Measurements from ENCODE around the gene GIMAP2.

Gene GIMAP2

GRCh38 chr7:150648353-150649079 lies 37.0 kb upstream of the GIMAP2 start:
- WGBS, result 60% methylated on average over 3 of the region's 3 CpGs

DNA sequence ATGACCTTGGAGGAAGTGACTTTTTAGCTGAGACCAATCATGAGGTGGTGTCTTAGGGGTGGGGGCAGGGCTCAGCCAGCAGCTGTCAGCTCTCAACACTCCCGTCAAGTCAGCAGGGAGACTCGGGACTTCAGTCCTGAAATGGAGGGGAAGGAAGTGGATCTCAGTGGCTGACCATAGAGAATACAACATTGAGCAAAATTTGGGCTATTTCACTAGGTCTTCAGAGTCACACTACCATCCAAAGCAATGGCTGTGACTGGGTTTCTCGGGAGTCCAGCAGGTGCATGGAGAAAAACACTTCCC lies 36.5 kb upstream of the GIMAP2 start:
- H2AFZ ChIP-seq (ENCODE audit: low read depth, low read length), result no peak overlapping the region
- H3K14ac ChIP-seq (ENCODE audit: low read length in 2 of 2), result no peak overlapping the region
- no peak for DNase-seq
- H3K4me1 ChIP-seq (ENCODE audit: control insufficient read depth, insufficient read depth, low read depth, low read length), result no peaks in the 10 kb centered on the region
- no peak overlapping the region for H2BK5ac ChIP-seq (ENCODE audit: low read depth, low read length, poor library complexity, severe bottlenecking)
- H3K27me3 ChIP-seq (ENCODE audit: control insufficient read depth in 1 of 2, insufficient read depth in 1 of 2, low read length in 2 of 2), result no peaks in the 10 kb centered on the region
- H3K9me3 ChIP-seq (ENCODE audit: control insufficient read depth, low read length), result peaks cover 5% of the 10 kb centered on the region
- H2BK15ac ChIP-seq (ENCODE audit: low read depth, poor library complexity, severe bottlenecking), result no peak overlapping the region
- no peak overlapping the region for H3K9ac ChIP-seq (ENCODE audit: low read length)
- H3K27ac ChIP-seq (ENCODE audit: low read length, poor library complexity, severe bottlenecking), result no peak overlapping the region
- no peak overlapping the region for H3K4me3 ChIP-seq (ENCODE audit: insufficient read depth in 1 of 2, low read depth in 1 of 2, low read length in 2 of 2)
- H2BK12ac ChIP-seq (ENCODE audit: low read length in 2 of 2), result no peak overlapping the region
- WGBS, result 33% methylated on average over 2 of the region's 3 CpGs
- no peak overlapping the region for H3K23ac ChIP-seq (ENCODE audit: low read length in 2 of 2)
- H3K18ac ChIP-seq (ENCODE audit: low read depth in 1 of 2, low read length in 2 of 2), result no peak overlapping the region
- no peak overlapping the region for H4K91ac ChIP-seq (ENCODE audit: low read length)
- H2BK120ac ChIP-seq (ENCODE audit: low read depth, low read length), result no peak overlapping the region
- no peaks in the 10 kb centered on the region for H3K79me1 ChIP-seq (replicated peaks; ENCODE audit: low read length, poor library complexity, severe bottlenecking)
- H3K4me2 ChIP-seq (ENCODE audit: low read length, poor library complexity, severe bottlenecking), result no peak overlapping the region
- no peak overlapping the region for H3K4ac ChIP-seq (ENCODE audit: low read depth in 1 of 2, low read length in 2 of 2)
- no peaks in the 10 kb centered on the region for H3K36me3 ChIP-seq (ENCODE audit: control insufficient read depth in 1 of 2, insufficient read depth in 2 of 2, low read depth in 1 of 2, low read length in 2 of 2)
- no peak overlapping the region for H2AK5ac ChIP-seq (ENCODE audit: low read length, severe bottlenecking)
- H4K8ac ChIP-seq (ENCODE audit: low read length), result no peak overlapping the region

More at GRCh38 chr7:150648353-150649079, 37.0 kb upstream of the GIMAP2 start:
- Histone ChIP-seq H2BK12ac (ENCODE audit: low read length in 2 of 2) (no peak overlapping the region), H3K4me3 (ENCODE audit: insufficient read depth in 1 of 2, low read depth in 1 of 2, low read length in 2 of 2) (no peak overlapping the region), H3K27me3 (ENCODE audit: control insufficient read depth in 1 of 2, insufficient read depth in 1 of 2, low read length in 2 of 2) (no peaks in the 10 kb centered on the region), H3K36me3 (ENCODE audit: control insufficient read depth in 1 of 2, insufficient read depth in 2 of 2, low read depth in 1 of 2, low read length in 2 of 2) (no peaks in the 10 kb centered on the region), H3K23ac (ENCODE audit: low read length in 2 of 2) (no peak overlapping the region), H3K79me1 (replicated peaks; ENCODE audit: low read length, poor library complexity, severe bottlenecking) (no peaks in the 10 kb centered on the region), H3K9ac (ENCODE audit: low read length) (no peak overlapping the region), H3K18ac (ENCODE audit: low read depth in 1 of 2, low read length in 2 of 2) (no peak overlapping the region), H4K8ac (ENCODE audit: low read length) (no peak overlapping the region), H2AK5ac (ENCODE audit: low read length, severe bottlenecking) (no peak overlapping the region), H3K9me3 (ENCODE audit: control insufficient read depth, low read length) (peaks cover 5% of the 10 kb centered on the region), H2AFZ (ENCODE audit: low read depth, low read length) (no peak overlapping the region), H3K4ac (ENCODE audit: low read depth in 1 of 2, low read length in 2 of 2) (no peak overlapping the region), H3K27ac (ENCODE audit: low read length, poor library complexity, severe bottlenecking) (no peak overlapping the region), H2BK15ac (ENCODE audit: low read depth, poor library complexity, severe bottlenecking) (no peak overlapping the region), H4K91ac (ENCODE audit: low read length) (no peak overlapping the region), H3K14ac (ENCODE audit: low read length in 2 of 2) (no peak overlapping the region), H3K4me1 (ENCODE audit: control insufficient read depth, insufficient read depth, low read depth, low read length) (no peaks in the 10 kb centered on the region), H2BK5ac (ENCODE audit: low read depth, low read length, poor library complexity, severe bottlenecking) (no peak overlapping the region), H2BK120ac (ENCODE audit: low read depth, low read length) (no peak overlapping the region), H3K4me2 (ENCODE audit: low read length, poor library complexity, severe bottlenecking) (no peak overlapping the region)
- DNase-seq, result no peak

DNA sequence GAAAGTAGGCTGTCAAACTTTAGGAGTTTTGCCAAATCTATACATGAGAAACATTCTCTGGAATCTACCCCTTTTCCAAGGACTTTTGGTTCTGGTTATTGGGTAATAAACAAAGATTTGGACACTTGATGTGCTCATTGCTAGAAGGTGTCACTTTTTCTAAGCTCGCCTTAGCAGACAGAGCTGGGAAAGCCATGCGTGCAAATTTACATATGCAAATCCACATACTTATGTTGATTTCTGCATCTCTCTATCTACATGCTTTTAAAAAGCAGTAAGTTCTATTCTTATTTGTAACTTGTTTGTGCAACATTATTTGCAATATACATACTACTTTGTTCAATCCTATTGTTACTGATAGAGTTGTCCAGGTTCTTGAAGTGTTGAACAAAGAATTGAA lies 30.8 kb upstream of the GIMAP2 start:
- Histone ChIP-seq H4K91ac (ENCODE audit: low read length) (no peak overlapping the region), H3K36me3 (ENCODE audit: control insufficient read depth in 1 of 2, insufficient read depth in 2 of 2, low read depth in 1 of 2, low read length in 2 of 2) (no peaks in the 10 kb centered on the region), H4K8ac (ENCODE audit: low read length) (no peak overlapping the region), H3K23ac (ENCODE audit: low read length in 2 of 2) (no peak overlapping the region), H2BK15ac (ENCODE audit: low read depth, poor library complexity, severe bottlenecking) (no peak overlapping the region), H3K9ac (ENCODE audit: low read length) (no peak overlapping the region), H3K27me3 (ENCODE audit: control insufficient read depth in 1 of 2, insufficient read depth in 1 of 2, low read length in 2 of 2) (no peaks in the 10 kb centered on the region), H2AFZ (ENCODE audit: low read depth, low read length) (no peak overlapping the region), H2BK120ac (ENCODE audit: low read depth, low read length) (no peak overlapping the region), H3K14ac (ENCODE audit: low read length in 2 of 2) (no peak overlapping the region), H3K27ac (ENCODE audit: low read length, poor library complexity, severe bottlenecking) (no peak overlapping the region), H3K4me1 (ENCODE audit: control insufficient read depth, insufficient read depth, low read depth, low read length) (no peaks in the 10 kb centered on the region), H3K4ac (ENCODE audit: low read depth in 1 of 2, low read length in 2 of 2) (no peak overlapping the region), H3K4me2 (ENCODE audit: low read length, poor library complexity, severe bottlenecking) (no peak overlapping the region), H3K18ac (ENCODE audit: low read depth in 1 of 2, low read length in 2 of 2) (no peak overlapping the region), H2AK5ac (ENCODE audit: low read length, severe bottlenecking) (no peak overlapping the region), H3K9me3 (ENCODE audit: control insufficient read depth, low read length) (peaks cover 11% of the 10 kb centered on the region), H3K79me1 (replicated peaks; ENCODE audit: low read length, poor library complexity, severe bottlenecking) (no peaks in the 10 kb centered on the region), H2BK12ac (ENCODE audit: low read length in 2 of 2) (no peak overlapping the region), H2BK5ac (ENCODE audit: low read depth, low read length, poor library complexity, severe bottlenecking) (no peak overlapping the region), H3K4me3 (ENCODE audit: insufficient read depth in 1 of 2, low read depth in 1 of 2, low read length in 2 of 2) (no peak overlapping the region)
- no CpG with 5 or more reads among the region's 2 CpGs for WGBS
- no peak for DNase-seq

GRCh38 chr7:150656047-150656446 lies 29.5 kb upstream of the GIMAP2 start:
- Histone ChIP-seq H3K4ac (ENCODE audit: low read depth in 1 of 2, low read length in 2 of 2) (no peak overlapping the region), H3K9me3 (ENCODE audit: control insufficient read depth, low read length) (peaks cover 11% of the 10 kb centered on the region), H3K4me1 (ENCODE audit: control insufficient read depth, insufficient read depth, low read depth, low read length) (no peaks in the 10 kb centered on the region), H3K9ac (ENCODE audit: low read length) (no peak overlapping the region), H2BK15ac (ENCODE audit: low read depth, poor library complexity, severe bottlenecking) (no peak overlapping the region), H2BK120ac (ENCODE audit: low read depth, low read length) (no peak overlapping the region), H3K36me3 (ENCODE audit: control insufficient read depth in 1 of 2, insufficient read depth in 2 of 2, low read depth in 1 of 2, low read length in 2 of 2) (no peaks in the 10 kb centered on the region), H3K27me3 (ENCODE audit: control insufficient read depth in 1 of 2, insufficient read depth in 1 of 2, low read length in 2 of 2) (no peaks in the 10 kb centered on the region), H3K4me3 (ENCODE audit: insufficient read depth in 1 of 2, low read depth in 1 of 2, low read length in 2 of 2) (no peak overlapping the region), H3K14ac (ENCODE audit: low read length in 2 of 2) (no peak overlapping the region), H2AFZ (ENCODE audit: low read depth, low read length) (no peak overlapping the region), H2AK5ac (ENCODE audit: low read length, severe bottlenecking) (no peak overlapping the region), H2BK12ac (ENCODE audit: low read length in 2 of 2) (no peak overlapping the region), H3K23ac (ENCODE audit: low read length in 2 of 2) (no peak overlapping the region), H3K4me2 (ENCODE audit: low read length, poor library complexity, severe bottlenecking) (no peak overlapping the region), H4K8ac (ENCODE audit: low read length) (no peak overlapping the region), H3K27ac (ENCODE audit: low read length, poor library complexity, severe bottlenecking) (no peak overlapping the region), H3K18ac (ENCODE audit: low read depth in 1 of 2, low read length in 2 of 2) (no peak overlapping the region), H2BK5ac (ENCODE audit: low read depth, low read length, poor library complexity, severe bottlenecking) (no peak overlapping the region), H3K79me1 (replicated peaks; ENCODE audit: low read length, poor library complexity, severe bottlenecking) (no peaks in the 10 kb centered on the region), H4K91ac (ENCODE audit: low read length) (no peak overlapping the region)
- WGBS, result 58% methylated on average over 4 of the region's 5 CpGs
- no peak for DNase-seq

Data from mesenchymal stem cell (in vitro differentiated cells and primary cell).